ENCODE measurements around the gene HELLS.
"Not testable (repeated sequence)": the region's sequence is repeated elsewhere in the genome, so short reads cannot be mapped to it uniquely, and the experiment has no call there.

Gene HELLS

DNA sequence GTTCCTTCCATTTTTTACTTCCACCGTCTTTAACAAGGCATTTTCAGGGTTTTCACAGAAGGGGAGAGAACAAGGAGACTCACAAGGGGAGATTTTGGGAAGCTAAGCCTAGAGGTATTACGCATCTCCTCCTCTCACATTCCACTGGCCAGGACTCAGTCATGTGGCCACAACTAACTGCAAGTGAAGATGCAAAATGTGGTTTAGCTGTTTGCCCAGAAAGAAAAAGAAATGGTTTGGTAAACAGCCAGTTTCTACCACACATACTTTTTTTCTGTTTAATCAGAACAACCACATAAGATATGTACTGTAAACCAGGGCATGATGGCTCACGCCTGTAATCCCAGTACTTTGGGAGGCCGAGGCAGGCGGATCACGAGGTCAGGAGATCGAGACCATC is 21.4 kb upstream of the HELLS start:
- H3K27me3 ChIP-seq (replicated peaks; ENCODE audit: control insufficient read depth, insufficient read depth, low read length): no peaks in the 10 kb centered on the region
- DNase-seq (ENCODE audit: extremely low read depth, insufficient read length): no peak
- H3K36me3 ChIP-seq (ENCODE audit: control insufficient read depth, insufficient read depth, low read length): no peaks in the 10 kb centered on the region; the same call in 1 of the 2 replicates
- no peak overlapping the region for H3K4me3 ChIP-seq (replicated peaks; ENCODE audit: low read depth, low read length)
- no peak for TF ChIP-seq CTCF (IDR thresholded peaks at IDR 0.05; ENCODE audit: insufficient read depth, low read length, poor library complexity, severe bottlenecking)

DNA sequence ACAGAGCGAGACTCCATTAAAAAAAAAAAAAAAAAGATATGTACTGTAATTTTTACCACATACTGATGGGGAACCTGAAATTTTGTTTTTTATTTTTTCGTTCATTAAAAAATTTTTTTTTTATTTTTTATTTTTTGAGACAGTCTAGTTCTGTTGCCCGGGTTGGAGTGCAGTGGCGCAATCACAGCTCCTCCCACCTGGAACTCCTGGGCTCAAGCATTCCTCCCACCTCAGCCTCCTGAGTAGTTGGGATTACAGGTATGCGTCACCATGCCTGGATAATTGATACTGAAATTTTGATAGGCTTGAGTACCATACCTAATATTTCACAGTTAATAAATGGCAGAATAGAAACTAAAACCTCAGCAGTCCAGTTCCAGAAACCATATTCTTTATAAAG is 20.9 kb upstream of the HELLS start:
- Histone ChIP-seq H3K27me3 (replicated peaks; ENCODE audit: control insufficient read depth, insufficient read depth, low read length) (no peaks in the 10 kb centered on the region), H3K4me3 (replicated peaks; ENCODE audit: low read depth, low read length) (no peak overlapping the region), H3K36me3 (ENCODE audit: control insufficient read depth, insufficient read depth, low read length) (no peaks in the 10 kb centered on the region; the same call in 1 of the 2 replicates)
- DNase-seq (ENCODE audit: extremely low read depth, insufficient read length): no peak
- TF ChIP-seq CTCF (IDR thresholded peaks at IDR 0.05; ENCODE audit: insufficient read depth, low read length, poor library complexity, severe bottlenecking): no peak

DNA sequence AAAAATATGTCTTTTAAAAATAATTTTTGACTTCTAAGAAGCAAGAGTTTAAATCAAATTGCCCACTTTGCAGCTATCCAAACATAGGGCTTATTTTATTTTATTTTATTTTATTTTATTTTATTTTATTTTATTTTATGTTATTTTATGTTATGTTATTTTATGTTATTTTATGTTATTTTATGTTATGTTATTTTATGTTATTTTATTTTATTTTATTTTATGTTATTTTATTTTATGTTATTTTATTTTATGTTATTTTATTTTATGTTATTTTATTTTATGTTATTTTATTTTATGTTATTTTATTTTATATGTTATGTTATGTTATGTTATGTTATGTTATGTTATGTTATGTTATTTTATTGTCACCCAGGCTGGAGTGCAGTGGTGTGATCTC is 14.0 kb upstream of the HELLS start:
- H3K27me3 ChIP-seq (replicated peaks; ENCODE audit: control insufficient read depth, insufficient read depth, low read length); H3K36me3 ChIP-seq (ENCODE audit: control insufficient read depth, insufficient read depth, low read length); DNase-seq (ENCODE audit: extremely low read depth, insufficient read length); H3K4me3 ChIP-seq (replicated peaks; ENCODE audit: low read depth, low read length): not testable (repeated sequence)

GRCh38 chr10:94533027-94533426 is 12.6 kb upstream of the HELLS start:
- no peak for TF ChIP-seq CTCF (IDR thresholded peaks at IDR 0.05; ENCODE audit: insufficient read depth, low read length, poor library complexity, severe bottlenecking)
- no peaks in the 10 kb centered on the region; the same call in none of the 2 replicates for H3K36me3 ChIP-seq (ENCODE audit: control insufficient read depth, insufficient read depth, low read length)
- no peak for DNase-seq (ENCODE audit: extremely low read depth, insufficient read length)
- no peaks in the 10 kb centered on the region for H3K27me3 ChIP-seq (replicated peaks; ENCODE audit: control insufficient read depth, insufficient read depth, low read length)
- H3K4me3 ChIP-seq (replicated peaks; ENCODE audit: low read depth, low read length): no peak overlapping the region

- H3K27me3 ChIP-seq (replicated peaks; ENCODE audit: control insufficient read depth, insufficient read depth, low read length); DNase-seq (ENCODE audit: extremely low read depth, insufficient read length); H3K4me3 ChIP-seq (replicated peaks; ENCODE audit: low read depth, low read length); H3K36me3 ChIP-seq (ENCODE audit: control insufficient read depth, insufficient read depth, low read length): not testable (repeated sequence)
Observed at GRCh38 chr10:94542282-94542681, 3.3 kb upstream of the HELLS start.

- H3K4me3 ChIP-seq (replicated peaks; ENCODE audit: low read depth, low read length): peak overlapping the region; percentile 99
- no peaks in the 10 kb centered on the region for H3K36me3 ChIP-seq (ENCODE audit: control insufficient read depth, insufficient read depth, low read length)
Observed at GRCh38 chr10:94546049-94546900, 687 bp downstream of the HELLS start.

More at GRCh38 chr10:94546049-94546900, 687 bp downstream of the HELLS start:
- no peak for DNase-seq (ENCODE audit: extremely low read depth, insufficient read length)
- H3K27me3 ChIP-seq (replicated peaks; ENCODE audit: control insufficient read depth, insufficient read depth, low read length): no peaks in the 10 kb centered on the region
- TF ChIP-seq CTCF (IDR thresholded peaks at IDR 0.05; ENCODE audit: insufficient read depth, low read length, poor library complexity, severe bottlenecking): no peak
